ENCODE results near the gene PITPNC1. TPM values are rescaled to one million over a fixed set of nuclear protein-coding genes. Genes with fewer than 3 reads are reported as not detected.
"Not testable (repeated sequence)": the region's sequence is repeated elsewhere in the genome, so short reads cannot be mapped to it uniquely, and the experiment has no call there.

PITPNC1 gene
- total RNA-seq, result 4.1 and 5.8 TPM in 2 replicates
- polyA plus RNA-seq, result 7.1 and 18.1 TPM in 2 replicates
- polyA plus RNA-seq (2012), result 6.1 and 14.6 TPM in 2 replicates
- polyA minus RNA-seq (ENCODE audit: low replicate concordance), result 3.1 and 9.2 TPM in 2 replicates

GRCh38 chr17:67376737-67377487 lies at the start of gene PITPNC1:
PITPNC1 (plus strand) TSS chr17:67377281.
- Histone ChIP-seq H4K20me1 (ENCODE audit: control insufficient read depth, extremely low read depth, insufficient read depth, low read length) (no peaks in the 10 kb centered on the region), H3K36me3 (ENCODE audit: control insufficient read depth, insufficient read depth, low read length) (no peaks in the 10 kb centered on the region), H3K27me3 (ENCODE audit: control insufficient read depth, insufficient read depth, low read length) (no peaks in the 10 kb centered on the region), H3K9me3 (ENCODE audit: control insufficient read depth, insufficient read depth, low read depth, low read length) (no peaks in the 10 kb centered on the region), H3K4me1 (ENCODE audit: control insufficient read depth, extremely low read depth, insufficient read depth, low read length) (peaks cover 14% of the 10 kb centered on the region), H3K79me2 (ENCODE audit: control insufficient read depth, insufficient read depth, low read length) (peaks cover 11% of the 10 kb centered on the region), H3K27ac (ENCODE audit: insufficient read depth, low read length) (peak within 1 kb of the TSS; percentile 74), H3K4me3 (replicated peaks in 1 of 4; ENCODE audit: control extremely low read depth in 1 of 4, insufficient read depth in 1 of 4, low read depth in 3 of 4, low read length in 4 of 4) (peak within 1 kb of the TSS; percentile 79 to 96 (median 89)), H3K4me2 (ENCODE audit: extremely low read depth, insufficient read depth, low read length) (peak within 1 kb of the TSS; percentile 88), H3K9ac (ENCODE audit: insufficient read depth, low read length) (peak within 1 kb of the TSS; percentile 78), H2AFZ (ENCODE audit: low read length) (peak within 1 kb of the TSS; percentile 24)
- DNase-seq (ENCODE audit: low read depth in 2 of 2), result peak; percentile 86 to 88
- peak in 1 of 2 donors; percentile 1 for TF ChIP-seq CTCF (conservative IDR thresholded peaks at IDR 0.05 in 1 of 2, IDR thresholded peaks at IDR 0.05 in 1 of 2; ENCODE audit: low read depth in 1 of 2, low read length in 2 of 2)
- TF ChIP-seq EZH2 (IDR thresholded peaks at IDR 0.05; ENCODE audit: low read length, missing control alignments), result no peak

- no peak overlapping the region for H3K9ac ChIP-seq (ENCODE audit: insufficient read depth, low read length)
- H4K20me1 ChIP-seq (ENCODE audit: control insufficient read depth, extremely low read depth, insufficient read depth, low read length), result no peaks in the 10 kb centered on the region
- no peaks in the 10 kb centered on the region for H3K9me3 ChIP-seq (ENCODE audit: control insufficient read depth, insufficient read depth, low read depth, low read length)
- H2AFZ ChIP-seq (ENCODE audit: low read length), result no peak overlapping the region
- no peak overlapping the region for H3K27ac ChIP-seq (ENCODE audit: insufficient read depth, low read length)
- TF ChIP-seq CTCF (conservative IDR thresholded peaks at IDR 0.05 in 1 of 2, IDR thresholded peaks at IDR 0.05 in 1 of 2; ENCODE audit: low read depth in 1 of 2, low read length in 2 of 2) (no peak), EZH2 (IDR thresholded peaks at IDR 0.05; ENCODE audit: low read length, missing control alignments) (no peak)
- H3K27me3 ChIP-seq (ENCODE audit: control insufficient read depth, insufficient read depth, low read length), result no peaks in the 10 kb centered on the region
- H3K4me1 ChIP-seq (ENCODE audit: control insufficient read depth, extremely low read depth, insufficient read depth, low read length), result no peaks in the 10 kb centered on the region
- no peak overlapping the region for H3K4me3 ChIP-seq (replicated peaks in 1 of 4; ENCODE audit: control extremely low read depth in 1 of 4, insufficient read depth in 1 of 4, low read depth in 3 of 4, low read length in 4 of 4)
- H3K79me2 ChIP-seq (ENCODE audit: control insufficient read depth, insufficient read depth, low read length), result no peaks in the 10 kb centered on the region
- no peak overlapping the region for H3K4me2 ChIP-seq (ENCODE audit: extremely low read depth, insufficient read depth, low read length)
- no peak for DNase-seq (ENCODE audit: low read depth in 2 of 2)
- H3K36me3 ChIP-seq (ENCODE audit: control insufficient read depth, insufficient read depth, low read length), result no peaks in the 10 kb centered on the region
These were observed 49.1 kb upstream of the PITPNC1 start for GRCh38 chr17:67328026-67328425.

GRCh38 chr17:67331381-67332161 lies 45.5 kb upstream of the PITPNC1 start:
- H3K79me2 ChIP-seq (ENCODE audit: control insufficient read depth, insufficient read depth, low read length); H3K9me3 ChIP-seq (ENCODE audit: control insufficient read depth, insufficient read depth, low read depth, low read length); H2AFZ ChIP-seq (ENCODE audit: low read length); H3K27ac ChIP-seq (ENCODE audit: insufficient read depth, low read length); H3K4me1 ChIP-seq (ENCODE audit: control insufficient read depth, extremely low read depth, insufficient read depth, low read length); H3K4me3 ChIP-seq (replicated peaks in 1 of 4; ENCODE audit: control extremely low read depth in 1 of 4, insufficient read depth in 1 of 4, low read depth in 3 of 4, low read length in 4 of 4); H3K4me2 ChIP-seq (ENCODE audit: extremely low read depth, insufficient read depth, low read length); H3K36me3 ChIP-seq (ENCODE audit: control insufficient read depth, insufficient read depth, low read length); DNase-seq (ENCODE audit: low read depth in 2 of 2); H3K9ac ChIP-seq (ENCODE audit: insufficient read depth, low read length); H3K27me3 ChIP-seq (ENCODE audit: control insufficient read depth, insufficient read depth, low read length); H4K20me1 ChIP-seq (ENCODE audit: control insufficient read depth, extremely low read depth, insufficient read depth, low read length): not testable (repeated sequence)

- not testable (repeated sequence) for H3K4me1 ChIP-seq (ENCODE audit: control insufficient read depth, extremely low read depth, insufficient read depth, low read length); H3K4me2 ChIP-seq (ENCODE audit: extremely low read depth, insufficient read depth, low read length); H3K79me2 ChIP-seq (ENCODE audit: control insufficient read depth, insufficient read depth, low read length); DNase-seq (ENCODE audit: low read depth in 2 of 2); H3K36me3 ChIP-seq (ENCODE audit: control insufficient read depth, insufficient read depth, low read length); H3K9ac ChIP-seq (ENCODE audit: insufficient read depth, low read length); H3K27me3 ChIP-seq (ENCODE audit: control insufficient read depth, insufficient read depth, low read length); H2AFZ ChIP-seq (ENCODE audit: low read length); H3K4me3 ChIP-seq (replicated peaks in 1 of 4; ENCODE audit: control extremely low read depth in 1 of 4, insufficient read depth in 1 of 4, low read depth in 3 of 4, low read length in 4 of 4); H3K27ac ChIP-seq (ENCODE audit: insufficient read depth, low read length); H3K9me3 ChIP-seq (ENCODE audit: control insufficient read depth, insufficient read depth, low read depth, low read length); H4K20me1 ChIP-seq (ENCODE audit: control insufficient read depth, extremely low read depth, insufficient read depth, low read length)
These were observed 44.9 kb upstream of the PITPNC1 start for GRCh38 chr17:67332162-67332508.

All from fibroblast of lung (primary cell).